NCI-H82 treated with DMSO at 0.1 percent for 48 hours (cell line): ENCODE data around the gene TMEM267.
"Not testable (repeated sequence)": the region's sequence is repeated elsewhere in the genome, so short reads cannot be mapped to it uniquely, and the experiment has no call there.

Source experiments
- DNase-seq: peaks from one replicate; lab custom pipeline; 2025; ENCODE audit not compliant: unreplicated experiment; lab: John Stamatoyannopoulos, UW

Gene TMEM267

DNA sequence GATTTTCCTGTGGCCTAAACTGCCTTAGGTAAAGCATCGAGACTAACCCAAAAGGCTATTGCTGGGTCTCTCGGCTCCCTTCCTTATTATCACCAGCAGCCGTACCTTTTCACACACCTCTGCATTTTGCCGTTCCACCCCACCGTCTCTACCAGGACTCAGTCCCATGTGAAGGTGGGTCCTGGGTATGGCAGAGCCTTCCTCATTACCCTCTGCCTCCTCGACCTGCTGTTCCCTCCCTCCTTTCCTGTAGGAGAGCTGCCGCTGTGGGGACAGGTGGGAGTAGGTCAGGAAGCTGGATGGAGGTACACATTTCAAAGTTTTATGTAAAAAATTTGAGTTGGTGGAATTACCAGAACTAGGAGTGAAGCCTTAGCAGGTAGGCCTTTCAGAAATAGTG lies 73.3 kb downstream of the TMEM267 start:
- no peak for DNase-seq

DNA sequence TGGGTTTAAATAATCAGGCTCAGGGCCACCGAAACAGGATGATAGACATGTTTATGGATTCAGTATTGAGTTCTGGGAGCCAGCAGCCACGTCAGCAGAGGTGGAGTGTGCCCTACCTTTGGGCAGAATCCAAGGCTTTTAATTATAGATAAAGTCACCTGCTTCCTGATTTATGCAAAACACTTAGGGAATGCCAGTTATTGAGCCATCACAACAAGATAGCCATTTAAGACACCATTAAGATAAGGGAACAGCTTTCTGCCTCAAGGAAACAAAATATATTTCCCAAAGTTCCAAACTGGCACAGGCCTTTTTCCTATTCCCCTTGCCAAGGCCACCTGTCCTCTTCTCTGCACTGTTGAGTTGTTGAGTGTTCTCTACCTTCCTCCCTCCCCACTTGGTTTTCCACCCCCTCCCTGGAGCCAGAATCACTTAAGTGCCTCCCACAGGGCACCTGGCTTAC lies 73.8 kb downstream of the TMEM267 start:
- no peak for DNase-seq

DNA sequence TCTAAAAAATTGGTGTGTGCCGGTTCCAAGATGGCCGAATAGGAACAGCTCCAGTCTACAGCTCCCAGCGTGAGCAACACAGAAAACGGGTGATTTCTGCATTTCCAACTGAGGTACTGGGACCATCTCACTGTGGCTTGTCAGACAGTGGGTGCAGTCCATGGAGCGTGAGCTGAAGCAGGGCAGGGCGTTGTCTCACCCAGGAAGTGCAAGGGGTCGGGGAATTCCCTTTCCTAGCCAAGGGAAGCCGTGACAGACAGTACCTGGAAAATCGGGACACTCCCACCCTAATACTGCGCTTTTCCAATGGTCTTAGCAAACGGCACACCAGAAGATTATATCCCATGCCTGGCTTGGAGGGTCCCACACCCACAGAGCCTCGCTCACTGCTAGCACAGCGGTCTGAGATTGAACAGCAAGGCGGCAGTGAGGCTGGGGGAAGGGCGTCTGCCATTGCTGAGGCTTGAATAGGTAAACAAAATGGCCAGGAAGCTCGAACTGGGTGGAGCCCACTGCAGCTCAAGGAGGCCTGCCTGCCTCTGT lies 81.1 kb downstream of the TMEM267 start:
- DNase-seq, result not testable (repeated sequence)

DNA sequence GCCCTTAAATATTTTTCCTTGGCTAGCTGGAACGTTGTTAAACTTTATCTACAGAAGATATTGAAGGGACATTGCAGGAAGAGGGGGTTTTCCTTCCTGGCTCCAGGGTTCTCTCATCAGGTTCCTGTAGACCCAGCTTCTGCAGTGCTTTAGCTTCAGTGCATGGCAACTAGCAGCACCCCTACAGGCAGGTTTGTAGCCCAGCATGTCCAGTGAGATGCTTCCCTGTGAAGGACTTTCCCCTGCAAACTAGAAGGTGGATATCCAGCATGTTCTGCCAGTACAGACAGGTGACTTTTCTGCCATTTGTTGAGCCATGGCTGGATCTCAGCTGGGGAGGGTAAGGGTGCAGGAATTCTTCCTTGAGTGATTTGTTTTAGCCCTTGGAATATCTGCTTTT lies 81.8 kb downstream of the TMEM267 start:
- DNase-seq, result no peak

DNA sequence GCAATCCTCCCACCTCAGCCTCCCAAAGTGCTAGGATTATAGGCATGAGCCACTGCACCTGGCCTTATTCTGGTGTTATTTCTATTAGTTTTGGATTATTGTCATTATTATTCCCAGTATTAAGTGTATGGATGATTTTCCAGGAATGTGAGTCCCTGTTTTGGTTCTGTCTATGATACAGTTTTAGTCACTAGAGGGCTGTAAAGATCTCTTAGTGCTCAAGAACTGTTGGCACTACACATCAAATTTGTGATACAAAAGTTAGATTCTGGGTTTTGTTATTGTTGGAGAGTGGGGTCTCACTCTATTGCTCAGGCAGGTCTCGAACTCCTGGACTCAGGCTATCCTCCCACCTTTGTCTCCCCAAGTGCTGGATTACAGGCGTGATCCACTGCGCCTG lies 83.6 kb downstream of the TMEM267 start:
- DNase-seq, result no peak

DNA sequence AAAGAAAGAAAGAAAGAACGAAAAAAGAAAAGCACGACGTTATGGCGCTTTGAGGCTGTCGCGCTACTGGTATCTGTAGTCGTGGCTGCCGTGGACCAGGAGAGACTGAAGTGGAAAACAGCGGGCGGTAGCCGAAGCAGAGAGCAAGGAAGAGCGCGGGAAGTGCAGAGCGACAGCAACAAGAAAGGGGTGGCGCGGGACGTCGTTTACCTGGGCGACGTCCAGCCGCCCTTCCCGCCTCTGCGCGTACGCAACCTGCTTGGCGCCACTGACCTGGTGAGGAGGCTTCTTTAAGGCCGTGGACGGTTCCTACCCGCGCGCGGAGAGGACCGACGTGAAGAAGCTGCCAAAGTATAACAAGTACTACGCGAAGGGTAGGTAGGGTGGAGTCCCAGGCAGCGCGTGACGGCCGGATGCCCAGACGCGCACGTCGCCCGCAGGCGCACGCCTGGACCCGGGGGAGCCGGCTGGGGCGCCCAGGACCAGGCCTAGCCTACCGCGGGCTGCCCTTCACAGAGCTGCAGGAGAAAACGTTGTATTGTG lies 86.8 kb downstream of the TMEM267 start:
- DNase-seq, result no peak
